Measurements from ENCODE around the gene PARPBP.

- TF ChIP-seq SP1 (IDR thresholded peaks at IDR 0.05; ENCODE audit: low read depth, low read length) = no peak
- TF ChIP-seq JUND (IDR thresholded peaks at IDR 0.05; ENCODE audit: low read length) = no peak
- no peak for TF ChIP-seq RNF2 (IDR thresholded peaks at IDR 0.05; ENCODE audit: borderline replicate concordance, low read depth, low read length, missing control alignments, poor library complexity, severe bottlenecking)
- TF ChIP-seq POLR2AphosphoS5 (IDR thresholded peaks at IDR 0.05; ENCODE audit: low read depth, low read length) = no peak
- TF ChIP-seq RFX5 (IDR thresholded peaks at IDR 0.05; ENCODE audit: borderline replicate concordance, low read depth, low read length) = no peak
- no peak for TF ChIP-seq TAF7 (optimal IDR thresholded peaks at IDR 0.05; ENCODE audit: borderline replicate concordance, low read depth, low read length)
- TF ChIP-seq CTCF (IDR thresholded peaks at IDR 0.05; ENCODE audit: control extremely low read depth in 1 of 3, insufficient read depth in 1 of 3, low read depth in 1 of 3, low read length in 3 of 3) = no peak
- TF ChIP-seq EP300 (IDR thresholded peaks at IDR 0.05; ENCODE audit: borderline replicate concordance in 1 of 2, low read depth in 2 of 2, low read length in 2 of 2) = no peak
- TF ChIP-seq POLR2A (IDR thresholded peaks at IDR 0.05; ENCODE audit: control extremely low read depth in 1 of 2, low read depth in 2 of 2, low read length in 2 of 2) = no peak
- no peak for TF ChIP-seq BRCA1 (IDR thresholded peaks at IDR 0.05; ENCODE audit: low read depth, low read length)
These were observed 5.8 kb upstream of the PARPBP start for GRCh38 chr12:102114212-102114611.
